Neural cell (in vitro differentiated cells): ENCODE results near the gene CLSTN1. TPM values are rescaled to one million over a fixed set of nuclear protein-coding genes. Genes with fewer than 3 reads are reported as not detected.

Experiments
- H2AFZ ChIP-seq: fragments of 200-600, 300-800 bp; sonication (generic), shearing (Covaris generic); 2 replicates; pipeline ENCODE4 v1.6.0; 2014; ENCODE audit warnings: low read depth, mild to moderate bottlenecking, antibody characterized with exemption, low read length, moderate library complexity
- H3F3A ChIP-seq: fragments of 200-600 bp; shearing (Covaris generic); 2 replicates; pipeline ENCODE4 v1.6.1; 2016; ENCODE audit warnings: mild to moderate bottlenecking, moderate library complexity, mixed read lengths, antibody characterized with exemption, low read length; ENCODE audit not compliant: insufficient read depth, poor library complexity, severe bottlenecking
- H3K27ac ChIP-seq: fragments of 200-600, 300-800 bp; sonication (generic), shearing (Covaris generic); 2 replicates; pipeline ENCODE4 v1.5.1; 2014; ENCODE audit warnings: mild to moderate bottlenecking, low read length, moderate library complexity
- H3K27me3 ChIP-seq: fragments of 300-800, 200-600 bp; sonication (generic), shearing (Covaris generic); 2 replicates; pipeline ENCODE4 v1.6.0; 2014; ENCODE audit warnings: mild to moderate bottlenecking, low read depth, low read length, moderate library complexity; ENCODE audit not compliant: insufficient read depth
- H3K36me3 ChIP-seq: fragments of 300-800, 200-600 bp; sonication (generic), shearing (Covaris generic); 2 replicates; pipeline ENCODE4 v1.5.1; 2014; ENCODE audit warnings: mild to moderate bottlenecking, antibody characterized with exemption, low read length, moderate library complexity; ENCODE audit not compliant: insufficient read depth
- H3K4me2 ChIP-seq: fragments of 300-800, 200-600 bp; sonication (generic), shearing (Covaris generic); 2 replicates; pipeline ENCODE4 v1.6.0; 2014; ENCODE audit warnings: mild to moderate bottlenecking, low read length
- H3K4me3 ChIP-seq: fragments of 300-800, 200-600 bp; sonication (generic), shearing (Covaris generic); 2 replicates; pipeline ENCODE4 v1.5.1; 2014; ENCODE audit warnings: mild to moderate bottlenecking, low read length, moderate library complexity
- H3K79me2 ChIP-seq: fragments of 200-600 bp; shearing (Covaris generic); replicated peaks from 2 replicates; pipeline ENCODE4 v1.6.0; 2014; ENCODE audit warnings: mild to moderate bottlenecking, low read length, moderate library complexity; ENCODE audit not compliant: insufficient read depth
- H3K9ac ChIP-seq: fragments of 300-800, 200-600 bp; sonication (generic), shearing (Covaris generic); 2 replicates; pipeline ENCODE4 v1.6.1; 2016; ENCODE audit warnings: mild to moderate bottlenecking, low read length, mixed read lengths
- H3K9me2 ChIP-seq: fragments of 200-600 bp; shearing (Covaris generic); 2 replicates; pipeline ENCODE4 v1.6.1; 2016; ENCODE audit warnings: mild to moderate bottlenecking, low read length, mixed read lengths; ENCODE audit not compliant: insufficient read depth
- H3K9me3 ChIP-seq: fragments of 200-600, 300-800 bp; sonication (generic), shearing (Covaris generic); 2 replicates; pipeline ENCODE4 v1.6.1; 2016; ENCODE audit warnings: mild to moderate bottlenecking, mixed run types, low read length, moderate library complexity, mixed read lengths
- H4K20me1 ChIP-seq: fragments of 200-600 bp; shearing (Covaris generic); 2 replicates; pipeline ENCODE4 v1.6.1; 2016; ENCODE audit warnings: mild to moderate bottlenecking, mixed run types; ENCODE audit not compliant: insufficient read depth
- EP300 ChIP-seq: fragments of 450-650 bp; conservative IDR thresholded peaks from 2 replicates; pipeline ENCODE4 v1.6.1; 2014; ENCODE audit warnings: antibody characterized with exemption, mild to moderate bottlenecking, moderate library complexity; ENCODE audit not compliant: poor library complexity, severe bottlenecking
- EZH2 ChIP-seq: fragments of 200-600, 300-800 bp; shearing (Covaris generic), sonication (generic); IDR thresholded peaks from 2 replicates; pipeline ENCODE4 v1.6.1; 2014; ENCODE audit warnings: antibody characterized with exemption, low read length, borderline replicate concordance, mild to moderate bottlenecking; ENCODE audit not compliant: insufficient read depth, poor library complexity, severe bottlenecking
- MXI1 ChIP-seq: fragments of 450-650 bp; conservative IDR thresholded peaks from 2 replicates; pipeline ENCODE4 v1.6.1; 2014; ENCODE audit warnings: antibody characterized with exemption, mild to moderate bottlenecking; ENCODE audit not compliant: poor library complexity, severe bottlenecking
- POLR2AphosphoS5 ChIP-seq: IDR thresholded peaks from 2 replicates; pipeline ENCODE4 v1.6.1; 2012
- RAD21 ChIP-seq: fragments of 450-650 bp; conservative IDR thresholded peaks from 2 replicates; pipeline ENCODE4 v1.6.1; 2014; ENCODE audit warnings: antibody characterized with exemption, mild to moderate bottlenecking, moderate library complexity
- SMC3 ChIP-seq: fragments of 450-650 bp; conservative IDR thresholded peaks from 2 replicates; pipeline ENCODE4 v1.6.1; 2014; ENCODE audit warnings: antibody characterized with exemption, mild to moderate bottlenecking, moderate library complexity; ENCODE audit not compliant: poor library complexity
- TAF1 ChIP-seq: IDR thresholded peaks from 2 replicates; pipeline ENCODE4 v1.6.1; 2012; ENCODE audit warnings: low read depth
- polyA plus RNA-seq: library from polyadenylated mRNA; depleted of rRNA; stranded (reverse); fragments of >200 nt; gene quantifications from 2 replicates; pipeline ENCODE4 v1.2.3, GENCODE V29; 2014
- TF ChIP-seq, protein P1 (sequence below): fragments of 450-650 bp; IDR thresholded peaks from 2 replicates; pipeline ENCODE4 v1.5.1; 2014; ENCODE audit warnings: antibody characterized with exemption, mild to moderate bottlenecking, moderate library complexity; ENCODE audit not compliant: poor library complexity, severe bottlenecking
- TF ChIP-seq, protein P2 (sequence below): IDR thresholded peaks from 2 replicates; pipeline ENCODE4 v1.6.1; 2012; ENCODE audit warnings: borderline replicate concordance

CLSTN1 gene
- polyA plus RNA-seq, 1 donor from 2014 or later, result 77.2 TPM

DNA sequence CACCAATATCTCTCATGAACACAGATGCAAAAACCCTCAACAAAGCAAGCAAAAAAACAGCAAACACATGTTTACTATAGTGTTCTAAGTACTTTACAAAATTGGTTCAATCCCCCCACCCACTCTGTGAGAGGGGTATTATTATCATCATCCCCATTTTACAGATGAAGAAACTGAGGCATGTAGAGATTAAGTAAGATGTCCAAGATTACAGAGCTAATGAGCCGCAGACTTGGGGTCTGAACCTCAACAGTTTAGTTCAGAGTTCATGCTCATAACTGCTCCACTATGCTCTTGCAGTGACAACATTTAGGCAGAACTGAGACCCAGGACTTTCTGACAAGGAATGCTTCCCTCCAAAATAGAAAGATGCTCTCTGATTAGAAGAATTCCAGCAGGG lies 21.9 kb downstream of the CLSTN1 start:
- Histone ChIP-seq H3K9me3 (no peaks in the 10 kb centered on the region), H3K36me3 (no peaks in the 10 kb centered on the region), H3K9ac (no peak overlapping the region), H4K20me1 (no peaks in the 10 kb centered on the region), H3F3A (no peaks in the 10 kb centered on the region), H3K4me2 (no peak overlapping the region), H2AFZ (no peak overlapping the region), H3K27me3 (no peaks in the 10 kb centered on the region), H3K79me2 (peaks cover 29% of the 10 kb centered on the region), H3K4me3 (no peak overlapping the region), H3K9me2 (no peaks in the 10 kb centered on the region), H3K27ac (no peak overlapping the region)
- TF ChIP-seq MXI1 (no peak), EP300 (no peak), RAD21 (no peak), TAF1 (no peak), POLR2AphosphoS5 (no peak), SMC3 (no peak)
- TF ChIP-seq, protein P1, sequence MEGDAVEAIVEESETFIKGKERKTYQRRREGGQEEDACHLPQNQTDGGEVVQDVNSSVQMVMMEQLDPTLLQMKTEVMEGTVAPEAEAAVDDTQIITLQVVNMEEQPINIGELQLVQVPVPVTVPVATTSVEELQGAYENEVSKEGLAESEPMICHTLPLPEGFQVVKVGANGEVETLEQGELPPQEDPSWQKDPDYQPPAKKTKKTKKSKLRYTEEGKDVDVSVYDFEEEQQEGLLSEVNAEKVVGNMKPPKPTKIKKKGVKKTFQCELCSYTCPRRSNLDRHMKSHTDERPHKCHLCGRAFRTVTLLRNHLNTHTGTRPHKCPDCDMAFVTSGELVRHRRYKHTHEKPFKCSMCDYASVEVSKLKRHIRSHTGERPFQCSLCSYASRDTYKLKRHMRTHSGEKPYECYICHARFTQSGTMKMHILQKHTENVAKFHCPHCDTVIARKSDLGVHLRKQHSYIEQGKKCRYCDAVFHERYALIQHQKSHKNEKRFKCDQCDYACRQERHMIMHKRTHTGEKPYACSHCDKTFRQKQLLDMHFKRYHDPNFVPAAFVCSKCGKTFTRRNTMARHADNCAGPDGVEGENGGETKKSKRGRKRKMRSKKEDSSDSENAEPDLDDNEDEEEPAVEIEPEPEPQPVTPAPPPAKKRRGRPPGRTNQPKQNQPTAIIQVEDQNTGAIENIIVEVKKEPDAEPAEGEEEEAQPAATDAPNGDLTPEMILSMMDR, result no peak

DNA sequence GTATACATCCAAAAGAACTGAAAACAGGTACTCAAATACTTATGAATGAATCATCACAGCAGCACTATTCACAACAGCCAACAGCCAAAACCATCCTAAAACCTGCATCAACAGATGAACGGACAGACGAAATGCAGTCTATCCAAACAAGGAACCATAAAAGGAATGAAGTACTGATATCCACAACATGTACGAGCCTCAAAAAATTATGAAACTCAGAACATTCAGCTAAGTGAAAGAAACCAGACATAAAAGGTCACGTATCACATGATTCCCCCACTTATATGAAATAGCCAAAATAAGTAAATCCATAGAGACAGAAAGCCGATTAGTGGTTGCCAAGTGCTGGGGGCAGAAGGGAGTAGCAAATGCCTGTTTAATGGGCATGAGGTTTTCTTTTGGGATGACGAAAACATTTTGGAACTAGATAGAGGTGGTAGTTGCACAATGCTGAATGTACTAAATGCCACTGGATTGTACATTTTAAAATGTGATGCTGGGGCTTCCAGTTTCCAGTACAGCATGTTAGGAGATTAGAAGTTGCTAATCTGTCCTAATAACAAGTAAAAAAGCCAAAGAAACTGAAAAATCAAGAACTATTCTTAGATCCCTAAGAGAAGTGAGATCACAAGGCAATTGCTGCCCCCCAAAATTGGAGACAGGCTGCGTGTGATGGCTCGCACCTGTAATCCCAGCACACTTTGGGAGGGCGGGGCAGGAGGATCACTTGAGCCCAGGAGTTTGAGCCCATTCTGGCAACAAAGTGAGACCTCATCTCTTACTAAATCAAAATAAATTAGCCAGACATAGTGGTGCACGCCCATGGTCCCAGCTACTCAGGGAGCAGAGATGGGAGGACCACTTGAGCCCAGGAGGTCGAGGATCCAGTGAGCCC lies 25.3 kb downstream of the CLSTN1 start:
- no peaks in the 10 kb centered on the region for H3K36me3 ChIP-seq
- H3K9ac ChIP-seq, result no peak overlapping the region
- no peak overlapping the region for H3K4me2 ChIP-seq
- H3K9me2 ChIP-seq, result no peaks in the 10 kb centered on the region
- no peak overlapping the region for H3K4me3 ChIP-seq
- peaks cover 39% of the 10 kb centered on the region for H3K79me2 ChIP-seq
- no peaks in the 10 kb centered on the region for H4K20me1 ChIP-seq
- H3K9me3 ChIP-seq, result no peaks in the 10 kb centered on the region
- no peak overlapping the region for H2AFZ ChIP-seq
- no peaks in the 10 kb centered on the region for H3K27me3 ChIP-seq
- no peak overlapping the region for H3K27ac ChIP-seq
- TF ChIP-seq, protein P1, result no peak
- no peak for TF ChIP-seq TAF1
- TF ChIP-seq MXI1, result no peak
- TF ChIP-seq EZH2, result no peak
- TF ChIP-seq RAD21, result no peak
- no peaks in the 10 kb centered on the region for H3F3A ChIP-seq

DNA sequence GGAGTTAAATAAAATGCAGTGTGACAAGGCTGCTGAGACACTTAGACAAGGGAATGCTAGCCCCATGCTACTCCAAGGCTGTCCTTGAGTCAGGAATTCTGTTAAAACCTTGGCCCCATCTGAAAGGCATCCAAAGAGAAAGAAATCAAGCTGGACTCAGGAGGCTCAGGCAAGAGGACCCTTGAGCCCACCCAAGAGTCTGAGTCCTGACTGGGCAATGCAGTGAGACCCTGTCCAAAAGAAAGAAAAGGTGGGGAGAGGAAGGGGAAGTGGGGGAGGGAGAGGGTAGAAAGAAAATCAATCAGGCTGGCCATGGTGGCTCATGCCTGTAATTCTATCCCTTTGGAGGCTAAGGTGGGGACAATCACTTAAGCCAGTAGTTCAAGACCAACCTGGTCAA lies 26.7 kb downstream of the CLSTN1 start:
- Histone ChIP-seq H4K20me1 (no peaks in the 10 kb centered on the region), H3F3A (no peaks in the 10 kb centered on the region), H3K27me3 (no peaks in the 10 kb centered on the region), H3K79me2 (peaks cover 42% of the 10 kb centered on the region), H2AFZ (no peak overlapping the region), H3K9ac (no peak overlapping the region), H3K4me3 (no peak overlapping the region), H3K4me2 (no peak overlapping the region), H3K27ac (no peak overlapping the region), H3K9me3 (no peaks in the 10 kb centered on the region), H3K9me2 (no peaks in the 10 kb centered on the region), H3K36me3 (no peaks in the 10 kb centered on the region)
- TF ChIP-seq SMC3 (no peak), RAD21 (no peak), TAF1 (no peak), EZH2 (no peak), POLR2AphosphoS5 (no peak), MXI1 (no peak), EP300 (no peak)
- TF ChIP-seq, protein P2, sequence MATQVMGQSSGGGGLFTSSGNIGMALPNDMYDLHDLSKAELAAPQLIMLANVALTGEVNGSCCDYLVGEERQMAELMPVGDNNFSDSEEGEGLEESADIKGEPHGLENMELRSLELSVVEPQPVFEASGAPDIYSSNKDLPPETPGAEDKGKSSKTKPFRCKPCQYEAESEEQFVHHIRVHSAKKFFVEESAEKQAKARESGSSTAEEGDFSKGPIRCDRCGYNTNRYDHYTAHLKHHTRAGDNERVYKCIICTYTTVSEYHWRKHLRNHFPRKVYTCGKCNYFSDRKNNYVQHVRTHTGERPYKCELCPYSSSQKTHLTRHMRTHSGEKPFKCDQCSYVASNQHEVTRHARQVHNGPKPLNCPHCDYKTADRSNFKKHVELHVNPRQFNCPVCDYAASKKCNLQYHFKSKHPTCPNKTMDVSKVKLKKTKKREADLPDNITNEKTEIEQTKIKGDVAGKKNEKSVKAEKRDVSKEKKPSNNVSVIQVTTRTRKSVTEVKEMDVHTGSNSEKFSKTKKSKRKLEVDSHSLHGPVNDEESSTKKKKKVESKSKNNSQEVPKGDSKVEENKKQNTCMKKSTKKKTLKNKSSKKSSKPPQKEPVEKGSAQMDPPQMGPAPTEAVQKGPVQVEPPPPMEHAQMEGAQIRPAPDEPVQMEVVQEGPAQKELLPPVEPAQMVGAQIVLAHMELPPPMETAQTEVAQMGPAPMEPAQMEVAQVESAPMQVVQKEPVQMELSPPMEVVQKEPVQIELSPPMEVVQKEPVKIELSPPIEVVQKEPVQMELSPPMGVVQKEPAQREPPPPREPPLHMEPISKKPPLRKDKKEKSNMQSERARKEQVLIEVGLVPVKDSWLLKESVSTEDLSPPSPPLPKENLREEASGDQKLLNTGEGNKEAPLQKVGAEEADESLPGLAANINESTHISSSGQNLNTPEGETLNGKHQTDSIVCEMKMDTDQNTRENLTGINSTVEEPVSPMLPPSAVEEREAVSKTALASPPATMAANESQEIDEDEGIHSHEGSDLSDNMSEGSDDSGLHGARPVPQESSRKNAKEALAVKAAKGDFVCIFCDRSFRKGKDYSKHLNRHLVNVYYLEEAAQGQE, result no peak
- TF ChIP-seq, protein P1, result no peak
